GM19395 (cell line): ENCODE measurements around the gene PRDM5.
A peak's percentile ranks its signal among the peaks of the same experiment; 100 is the strongest.
"Not testable (repeated sequence)": the region's sequence is repeated elsewhere in the genome, so short reads cannot be mapped to it uniquely, and the experiment has no call there.

Source experiments
- ATAC-seq: cut with Tn5 transposase; IDR thresholded peaks from one replicate; pipeline ENCODE4 v1.9.1; 2021; ENCODE audit warnings: mild to moderate bottlenecking, moderate library complexity; ENCODE audit not compliant: unreplicated experiment

PRDM5 gene

DNA sequence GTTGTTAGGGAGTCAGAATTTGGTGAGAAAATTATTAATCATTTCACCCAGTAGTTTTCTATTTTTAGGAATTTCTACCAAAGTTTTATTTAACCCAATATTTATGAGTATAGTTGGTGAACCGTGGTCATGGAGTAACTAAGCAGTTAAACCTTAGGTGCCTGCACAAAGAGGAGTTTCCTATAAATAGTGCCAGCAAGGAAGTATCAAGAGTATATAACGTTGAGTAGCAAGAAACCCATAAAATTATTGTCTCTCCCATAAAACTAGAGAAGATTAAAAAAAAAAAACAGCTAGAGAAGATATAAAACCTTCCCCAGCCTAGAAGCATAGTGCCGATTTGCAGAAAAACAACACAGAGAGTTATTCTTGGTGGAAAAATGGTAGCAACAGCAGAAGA lies 158.9 kb downstream of the PRDM5 start:
- no peak for ATAC-seq

DNA sequence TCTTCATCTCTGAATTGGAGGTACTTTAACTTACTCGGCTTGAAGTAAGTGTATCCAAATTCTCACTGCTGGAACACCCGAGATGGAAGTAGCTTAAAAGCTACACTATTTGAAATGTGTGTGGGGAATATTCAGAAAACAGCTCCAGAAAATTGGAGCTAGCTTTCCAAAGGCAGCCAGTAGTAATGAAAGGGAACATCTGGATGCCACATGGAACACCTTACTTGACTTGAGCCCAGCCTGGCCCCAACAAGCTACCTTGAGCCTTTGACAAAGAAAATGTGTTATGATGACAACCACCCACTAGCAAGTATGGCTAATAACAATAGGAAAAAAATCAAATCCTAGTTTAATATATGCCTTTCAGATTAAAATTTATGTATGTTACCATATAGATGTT lies 161.5 kb downstream of the PRDM5 start:
- ATAC-seq = no peak

DNA sequence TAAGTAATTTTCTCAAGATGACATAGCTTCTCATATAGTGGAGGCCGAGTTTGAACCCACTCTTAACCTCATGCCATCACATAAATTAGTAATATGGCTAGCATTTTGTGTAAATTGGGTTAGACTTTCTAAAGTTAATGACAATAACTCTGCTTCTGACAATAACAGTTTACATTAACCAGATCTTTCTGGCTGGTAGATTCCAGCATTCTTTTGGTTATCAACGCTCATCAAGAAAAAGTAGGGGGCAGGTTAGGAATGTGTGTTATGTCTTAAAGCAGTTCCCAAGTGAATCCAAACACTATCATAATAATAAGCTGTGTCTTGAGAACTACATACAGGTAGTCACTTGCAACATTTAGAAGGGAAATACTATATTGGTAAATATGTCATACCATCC lies 162.5 kb downstream of the PRDM5 start:
- ATAC-seq = no peak

DNA sequence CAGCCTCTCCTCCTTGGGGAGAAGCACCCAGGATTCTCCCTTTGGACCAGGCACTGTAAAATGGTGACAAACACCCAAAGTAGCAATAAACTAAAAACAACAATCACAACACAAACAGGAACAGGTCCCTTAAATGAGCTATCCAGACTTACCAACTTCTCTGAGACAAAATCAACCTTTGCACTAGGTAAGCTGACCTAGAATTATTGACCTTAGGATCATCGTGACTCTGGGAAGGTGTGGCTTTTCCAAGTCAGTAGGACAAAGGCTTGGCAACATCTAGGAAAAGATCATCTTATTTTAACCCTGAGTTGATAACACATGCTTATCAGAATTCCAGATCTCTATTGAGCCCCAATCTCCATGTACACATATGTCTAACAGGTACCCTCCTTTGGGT lies 166.7 kb downstream of the PRDM5 start:
- no peak for ATAC-seq

DNA sequence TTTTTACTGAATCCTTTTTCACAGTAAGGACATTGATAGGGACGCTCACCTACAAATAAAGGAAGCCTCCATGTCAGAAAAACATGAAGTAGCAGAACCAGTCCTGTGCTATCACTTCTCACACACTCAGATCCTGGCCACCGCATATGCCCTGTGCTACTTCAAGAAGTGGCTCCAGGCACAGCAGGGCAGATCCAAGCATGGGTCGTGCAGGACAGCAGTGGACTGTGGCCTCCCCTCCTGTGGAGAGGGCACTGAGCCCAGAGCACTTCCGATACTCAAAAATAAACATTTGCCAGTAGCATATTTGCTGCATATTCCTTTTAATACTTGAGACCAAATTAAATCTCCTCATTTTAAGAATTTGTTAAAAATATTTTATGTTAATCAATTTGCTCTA lies 167.9 kb downstream of the PRDM5 start:
- ATAC-seq = no peak

DNA sequence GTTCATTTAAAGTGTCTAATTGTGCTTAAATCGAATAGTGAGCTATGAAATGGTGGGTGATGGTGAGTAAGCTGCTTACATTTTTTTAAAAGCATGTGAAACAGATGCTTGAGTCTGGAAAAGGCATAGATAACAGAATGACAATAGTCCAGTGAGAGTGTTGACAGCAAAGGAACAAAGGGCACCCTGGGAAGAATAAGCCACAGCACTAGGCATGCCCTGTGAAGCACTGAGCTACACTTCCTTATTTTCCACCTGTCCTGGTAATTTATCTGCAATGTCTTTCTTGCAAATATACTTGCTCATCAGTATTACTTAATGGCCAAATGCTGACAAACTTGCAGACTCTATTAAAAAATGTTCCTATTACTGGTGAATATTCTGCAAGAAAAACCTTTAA lies 168.7 kb downstream of the PRDM5 start:
- no peak for ATAC-seq

DNA sequence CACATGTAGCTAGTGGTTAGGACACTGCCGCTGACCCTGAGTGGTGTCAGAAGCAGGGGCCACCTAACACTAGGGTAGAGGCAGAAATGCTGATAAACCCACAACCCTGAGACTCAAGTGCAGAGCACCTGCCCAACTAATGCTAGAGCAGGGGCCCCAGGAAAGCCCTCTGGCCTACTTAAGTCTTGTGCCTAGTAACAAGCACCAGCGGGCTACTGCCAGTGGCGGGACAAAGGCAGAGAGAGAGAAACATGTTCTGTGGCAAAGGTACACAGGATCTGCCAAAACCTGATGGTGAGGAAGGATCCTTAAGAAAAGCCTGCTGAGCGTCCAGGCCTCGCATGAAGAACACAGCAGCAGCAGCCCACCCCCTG lies 172.4 kb downstream of the PRDM5 start:
- ATAC-seq = no peak

DNA sequence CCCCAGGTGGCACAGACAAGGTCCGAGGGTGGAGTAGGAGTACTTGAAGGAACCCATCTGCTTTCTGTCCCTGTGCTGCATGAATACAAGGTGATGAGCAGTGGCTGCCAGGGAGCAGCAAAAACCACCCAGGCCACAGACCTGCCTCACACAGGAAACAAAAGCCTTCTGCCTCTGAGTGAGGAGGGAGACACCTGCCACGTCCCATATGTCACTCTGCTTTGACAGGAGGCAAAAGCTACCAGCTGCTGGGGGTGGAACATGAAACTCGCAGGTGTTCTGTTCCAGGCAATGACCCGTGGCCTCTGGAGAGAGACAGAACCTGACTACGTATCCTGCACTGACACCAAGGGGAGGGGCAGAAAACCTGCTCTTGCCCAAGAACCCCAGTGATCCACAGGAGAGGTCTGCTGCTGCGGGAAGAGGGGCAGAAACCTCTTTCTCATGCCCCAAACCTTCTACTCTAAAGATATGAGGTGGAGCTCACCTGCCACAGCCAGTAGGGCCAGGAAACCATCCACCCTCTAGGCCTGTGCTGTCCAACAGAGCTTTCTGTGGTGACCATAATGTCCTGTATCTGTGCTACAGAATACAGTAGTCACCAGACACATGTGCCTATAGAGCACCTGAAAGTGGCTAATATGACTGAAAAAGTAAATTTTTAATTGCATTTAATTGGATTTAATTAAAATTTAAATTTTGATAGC lies 172.9 kb downstream of the PRDM5 start:
- ATAC-seq = peak; percentile 99

DNA sequence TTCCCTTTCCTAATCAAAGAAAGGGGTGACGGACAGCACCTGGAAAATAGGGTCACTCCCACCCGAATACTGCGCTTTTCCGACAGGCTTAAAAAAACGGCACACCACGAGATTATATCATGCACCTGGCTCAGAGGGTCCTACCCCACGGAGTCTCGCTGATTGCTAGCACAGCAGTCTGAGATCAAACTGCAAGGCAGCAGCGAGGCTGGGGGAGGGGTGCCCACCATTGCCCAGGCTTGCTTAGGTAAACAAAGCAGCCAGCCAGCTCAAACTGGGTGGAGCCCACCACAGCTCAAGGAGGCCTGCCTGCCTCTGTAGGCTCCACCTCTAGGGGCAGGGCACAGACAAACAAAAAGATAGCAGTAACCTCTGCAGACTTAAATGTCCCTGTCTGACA lies 180.9 kb downstream of the PRDM5 start:
- ATAC-seq = not testable (repeated sequence)

DNA sequence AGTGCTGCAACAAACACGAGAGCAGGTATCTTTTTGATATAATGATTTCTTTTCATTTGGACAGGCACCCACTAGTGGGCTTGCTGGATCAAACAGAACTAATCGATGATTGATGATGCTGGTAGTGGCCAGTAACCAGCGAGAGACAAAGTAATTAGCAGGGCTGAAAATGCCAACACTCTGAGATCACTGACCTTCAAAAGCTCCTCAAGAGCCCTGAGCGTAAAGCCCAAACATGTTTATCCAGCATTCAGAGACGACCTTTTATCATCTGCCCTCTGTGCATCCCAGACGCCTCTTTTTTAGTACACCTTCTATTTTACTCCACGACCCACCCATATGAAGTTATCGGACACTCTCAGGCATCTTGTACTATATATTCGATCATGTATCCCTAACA lies 186.2 kb downstream of the PRDM5 start:
- no peak for ATAC-seq

DNA sequence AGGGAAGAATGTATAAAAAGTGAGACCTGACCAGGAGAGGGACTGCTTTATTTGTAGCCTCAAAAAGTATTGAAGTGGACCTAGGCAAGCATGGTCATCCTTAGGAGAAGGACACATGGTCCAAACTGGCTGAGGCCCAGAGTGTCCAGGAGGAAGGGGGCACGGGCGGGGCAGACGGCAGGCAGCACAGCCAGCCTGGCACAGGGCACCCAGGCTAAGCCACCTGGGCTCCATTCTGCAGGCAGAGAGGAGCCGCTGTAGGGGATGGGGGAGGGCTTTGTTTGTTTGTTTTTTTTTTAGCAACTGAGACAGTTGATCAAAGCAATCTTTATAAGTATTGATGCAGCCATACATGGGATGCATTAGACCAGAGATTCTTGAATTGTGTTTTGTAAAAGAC lies 188.6 kb downstream of the PRDM5 start:
- no peak for ATAC-seq

DNA sequence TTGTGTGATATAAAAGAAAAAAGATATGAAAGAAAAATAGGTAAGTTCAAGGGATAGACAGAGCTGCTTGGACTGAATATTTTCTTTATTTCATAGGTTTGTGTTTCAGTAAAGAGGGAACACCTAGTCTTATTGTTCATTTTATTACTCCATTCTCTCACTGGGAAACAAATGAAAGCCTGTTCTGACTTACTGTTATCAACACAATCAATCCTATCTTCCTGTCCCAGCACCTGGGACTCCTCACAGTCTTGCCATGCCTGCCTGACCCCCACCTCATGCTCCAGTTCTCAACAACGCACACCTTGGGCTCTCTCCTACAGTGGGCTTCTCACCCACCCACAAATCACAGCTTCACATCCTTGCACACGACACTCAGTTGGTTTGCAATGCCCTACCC lies 189.5 kb downstream of the PRDM5 start:
- no peak for ATAC-seq

DNA sequence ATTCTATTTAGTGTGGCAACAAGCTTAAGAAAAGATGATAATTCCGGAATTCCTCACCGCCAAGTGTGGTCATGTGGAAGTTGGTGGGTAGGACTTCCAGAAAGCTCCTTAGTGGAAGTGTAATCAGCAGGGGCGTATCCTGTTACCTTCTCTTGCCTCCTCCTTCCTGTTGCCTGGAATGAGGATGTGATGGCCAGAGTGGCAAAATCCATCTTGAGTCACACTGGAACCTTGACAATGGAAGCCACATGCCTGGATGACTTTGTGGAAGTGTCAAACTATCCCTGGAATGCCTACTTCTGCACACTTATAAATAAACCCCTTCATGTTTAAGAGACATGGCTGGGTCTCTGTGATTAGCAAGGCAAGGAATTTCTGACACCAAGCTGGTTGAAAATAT lies 191.0 kb downstream of the PRDM5 start:
- no peak for ATAC-seq

DNA sequence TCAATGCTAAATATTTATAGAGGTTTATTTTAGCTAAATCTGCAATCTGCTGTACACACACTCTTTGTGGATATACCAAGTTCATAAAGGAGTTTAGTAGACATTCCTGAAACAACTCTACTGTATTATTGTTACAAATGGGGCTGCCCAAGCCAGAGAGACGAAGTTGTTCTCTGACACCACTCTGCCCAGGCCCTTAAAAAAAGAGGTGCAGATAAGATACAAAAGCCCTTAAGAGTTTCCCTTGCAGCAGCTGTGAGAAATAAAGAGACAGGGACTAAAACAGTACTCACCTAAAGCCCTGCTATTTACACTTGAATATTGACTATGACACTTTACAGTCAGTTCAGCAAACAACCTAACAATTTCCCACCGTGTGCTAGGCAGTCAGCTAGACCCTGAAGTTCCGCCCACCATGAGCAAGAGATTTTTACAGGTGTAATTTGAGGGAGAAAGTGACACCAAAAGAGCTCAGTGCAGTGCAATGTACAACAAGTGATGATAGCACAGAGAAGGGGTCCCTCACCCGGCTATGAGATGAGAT lies 191.7 kb downstream of the PRDM5 start:
- no peak for ATAC-seq

DNA sequence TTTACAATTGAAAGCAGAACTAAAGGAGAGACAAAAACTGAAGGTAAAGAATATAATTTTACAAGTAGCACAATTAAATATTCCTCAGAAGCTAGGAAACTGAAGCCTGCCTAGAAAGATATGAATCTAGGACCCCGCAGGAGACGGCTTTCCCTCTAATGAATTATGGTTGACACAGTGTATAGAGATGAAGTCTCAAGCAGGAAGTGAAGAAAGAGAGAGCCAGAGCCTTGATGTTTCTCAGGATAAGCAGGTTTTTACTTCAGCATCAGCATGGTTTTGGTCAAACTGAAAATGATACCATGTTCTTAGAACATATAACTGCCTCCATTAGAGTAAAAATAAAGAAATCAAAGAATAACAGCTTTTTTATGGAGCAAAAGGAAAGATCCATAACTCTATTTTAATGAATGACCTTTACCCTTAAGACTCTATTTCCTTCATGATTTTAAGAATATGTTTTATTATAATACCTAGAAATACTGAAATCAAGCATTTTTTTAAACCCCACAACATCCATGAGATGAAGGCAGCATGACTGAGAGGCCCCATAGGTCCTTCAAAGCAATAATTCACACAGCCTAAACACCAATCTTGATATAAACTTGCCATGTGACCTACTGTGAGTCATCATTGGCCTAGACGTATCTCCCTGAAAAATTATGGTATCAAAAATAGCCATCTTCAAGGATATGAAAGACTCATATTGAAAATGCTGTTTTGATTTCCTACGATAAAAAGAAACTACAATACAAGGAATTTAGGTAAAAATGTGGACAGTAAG lies 193.4 kb downstream of the PRDM5 start:
- ATAC-seq = no peak

DNA sequence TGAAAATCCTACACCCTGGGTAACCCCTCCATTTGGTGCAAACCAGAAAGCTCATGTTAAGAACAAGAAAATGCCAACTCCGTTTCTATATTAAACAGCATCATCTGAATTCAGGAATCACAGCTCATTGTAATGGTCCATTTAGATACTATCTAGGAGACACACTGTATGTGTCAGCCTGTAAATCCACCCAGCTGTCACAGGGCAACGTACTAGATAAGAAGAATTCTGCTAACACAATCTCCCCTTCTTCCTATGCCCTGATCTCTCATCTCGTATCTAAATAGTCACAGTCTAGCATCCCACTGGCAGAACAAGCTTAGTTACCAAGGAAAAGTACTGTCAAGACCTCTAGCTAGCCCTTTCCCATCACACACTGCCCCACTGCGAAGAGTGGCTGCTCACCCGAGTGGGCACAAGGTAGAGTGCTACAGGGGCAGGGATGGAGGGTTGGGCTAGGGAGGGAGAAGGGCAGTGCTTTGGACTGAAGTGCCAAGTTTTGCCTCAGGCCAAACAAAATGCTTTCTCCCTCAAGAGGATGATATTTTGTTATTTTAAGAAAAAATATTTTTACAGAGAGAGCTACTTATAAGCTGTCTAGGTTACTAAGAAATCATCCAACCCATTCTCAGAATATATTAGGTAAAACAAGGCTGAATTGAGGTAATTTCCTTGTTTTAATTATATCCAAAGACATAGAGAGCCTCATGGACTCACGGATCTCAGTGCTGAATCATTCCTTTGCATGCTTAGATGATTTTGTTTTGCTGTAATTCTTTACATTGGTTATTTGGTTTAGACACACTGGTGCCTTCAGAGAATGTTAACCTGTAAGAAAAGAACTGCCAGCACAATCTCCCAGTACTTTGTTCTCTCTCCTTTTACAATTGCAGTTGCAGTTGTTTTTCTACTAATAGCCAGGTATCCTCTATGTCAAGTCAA lies 196.6 kb downstream of the PRDM5 start:
- ATAC-seq = no peak

DNA sequence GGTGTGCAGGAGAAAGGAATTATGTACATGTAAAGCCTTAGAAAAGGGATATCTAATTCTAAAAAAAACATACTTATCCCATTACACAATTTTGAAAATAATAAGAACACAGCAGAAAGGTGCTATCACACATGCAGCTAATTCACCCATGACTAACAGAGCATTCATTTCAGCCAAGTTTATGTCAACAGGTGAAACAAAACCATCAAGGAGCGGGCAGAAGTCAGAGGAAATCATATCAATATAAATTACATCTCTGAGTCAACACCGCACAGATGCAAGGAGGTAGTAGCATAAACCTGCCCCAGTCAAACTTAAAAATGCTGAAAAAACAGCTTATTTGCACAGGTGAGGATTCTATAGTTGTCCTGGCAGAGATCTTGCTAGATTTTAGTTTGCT lies 197.9 kb downstream of the PRDM5 start:
- no peak for ATAC-seq

DNA sequence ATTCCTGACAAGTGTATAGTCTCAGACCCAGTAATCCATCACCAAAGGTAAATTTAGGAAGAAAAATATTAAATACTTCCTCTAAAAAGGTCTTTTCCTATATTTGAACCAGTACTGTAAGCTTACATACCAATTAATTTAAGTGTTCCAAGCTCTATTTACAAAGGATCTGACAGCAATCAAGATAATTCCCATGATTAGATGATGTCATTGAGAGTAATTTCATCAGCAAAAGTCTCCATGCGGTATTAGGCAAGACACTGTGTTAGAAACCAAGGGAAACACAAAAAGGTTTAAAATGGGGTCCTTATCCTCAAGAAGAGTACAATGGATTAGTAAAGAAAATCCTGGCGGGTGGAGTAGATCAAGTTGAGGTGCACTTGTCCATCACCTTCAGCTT lies 198.5 kb downstream of the PRDM5 start:
- ATAC-seq = no peak

DNA sequence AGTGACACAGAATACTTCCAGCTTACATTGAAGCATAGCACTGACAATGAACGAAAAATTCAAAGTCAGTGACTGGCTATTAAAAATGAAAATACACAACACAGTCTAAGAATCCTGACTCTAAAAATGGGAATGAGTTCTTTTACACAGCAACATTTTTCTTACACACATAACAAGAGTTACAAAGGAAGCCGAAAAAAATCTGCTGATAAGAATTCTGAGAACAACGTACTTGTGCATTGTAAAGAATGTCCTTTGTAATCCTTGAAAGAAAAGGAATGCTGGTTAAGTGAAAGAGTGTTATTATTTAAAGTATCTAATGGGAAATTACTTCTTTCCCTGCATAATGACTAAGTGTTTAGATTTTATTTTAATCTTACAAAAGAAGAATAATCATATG lies 199.4 kb downstream of the PRDM5 start:
- ATAC-seq = no peak

DNA sequence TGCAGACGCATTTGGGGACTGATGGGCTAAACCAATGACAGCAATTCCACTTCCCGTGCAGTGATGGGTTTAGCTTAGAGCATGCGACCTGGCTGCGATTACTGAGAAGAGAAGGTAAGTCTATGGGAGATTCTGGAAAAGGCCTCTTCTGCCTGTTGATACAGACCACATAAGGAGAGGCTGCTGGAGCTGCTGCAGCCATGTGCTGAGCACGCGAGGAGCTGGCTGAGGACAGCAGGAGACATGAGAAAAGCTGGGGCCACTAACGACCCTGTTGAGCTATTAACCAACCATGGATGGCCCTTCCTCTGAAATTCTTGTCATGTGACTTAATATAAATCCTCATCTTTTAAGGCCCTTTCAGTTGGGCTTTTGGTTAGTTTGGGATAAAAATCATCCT lies 199.9 kb downstream of the PRDM5 start:
- no peak for ATAC-seq

DNA sequence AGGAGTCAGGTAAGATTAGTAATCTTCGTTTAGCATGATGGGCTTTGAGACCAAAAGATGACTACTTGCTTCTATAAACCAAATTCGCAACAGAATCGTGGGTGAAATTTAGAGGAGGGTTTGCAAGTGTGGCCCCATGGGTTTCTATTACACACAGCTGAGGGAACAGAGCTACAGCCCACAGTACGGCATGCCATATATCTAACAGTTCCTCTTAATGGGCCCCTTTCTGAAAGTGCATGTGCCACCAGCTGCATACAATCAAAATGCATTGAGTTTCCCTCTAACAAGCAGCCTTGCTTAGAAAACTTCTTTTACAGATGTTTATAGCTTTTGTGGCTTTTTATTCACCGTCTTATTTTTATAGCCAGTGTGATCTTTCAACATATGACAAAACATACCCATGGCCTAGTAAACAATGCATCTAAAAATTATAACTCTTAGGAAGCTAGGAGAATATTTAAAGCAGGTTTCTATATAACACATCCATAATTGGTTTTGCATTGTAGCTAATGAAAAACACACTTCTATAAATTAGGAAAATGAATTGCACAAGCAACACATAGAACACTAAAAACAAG lies 202.1 kb downstream of the PRDM5 start:
- peak; percentile 44 for ATAC-seq
